MG63 (cell line): ENCODE data around the gene TNRC18. TPM values are rescaled to one million over a fixed set of nuclear protein-coding genes. Genes with fewer than 3 reads are reported as not detected.
"Not testable (repeated sequence)": the region's sequence is repeated elsewhere in the genome, so short reads cannot be mapped to it uniquely, and the experiment has no call there.

ENCODE experiments used
- DNase-seq: peaks from one replicate; pipeline ENCODE4 v3.0.0-alpha.2; 2020
- H3K27me3 ChIP-seq: fragments of 250-450 bp; sonication (Bioruptor Pico); 2 replicates; pipeline ENCODE4 v1.5.1; 2020; ENCODE audit warnings: mild to moderate bottlenecking, moderate library complexity
- H3K36me3 ChIP-seq: fragments of 250-450 bp; sonication (Bioruptor Pico); 2 replicates; pipeline ENCODE4 v1.5.1; 2020; ENCODE audit warnings: mild to moderate bottlenecking, moderate library complexity
- H3K4me3 ChIP-seq: fragments of 250-450 bp; sonication (Bioruptor Pico); 2 replicates; pipeline ENCODE4 v1.5.1; 2020; ENCODE audit warnings: mild to moderate bottlenecking, moderate library complexity
- H3K9me3 ChIP-seq: fragments of 250-450 bp; sonication (Bioruptor Pico); 2 replicates; pipeline ENCODE4 v1.5.1; 2020; ENCODE audit warnings: mild to moderate bottlenecking, moderate library complexity
- total RNA-seq: library from RNA; depleted of rRNA; stranded (reverse); fragments of >200 nt; shearing (Covaris generic); gene quantifications from 2 replicates; pipeline ENCODE4 v1.2.3, GENCODE V29; 2014; ENCODE audit warnings: low replicate concordance; rRNA removed

The TNRC18 gene
- total RNA-seq, 1 experiment from 2014 or later = 25.0 TPM

DNA sequence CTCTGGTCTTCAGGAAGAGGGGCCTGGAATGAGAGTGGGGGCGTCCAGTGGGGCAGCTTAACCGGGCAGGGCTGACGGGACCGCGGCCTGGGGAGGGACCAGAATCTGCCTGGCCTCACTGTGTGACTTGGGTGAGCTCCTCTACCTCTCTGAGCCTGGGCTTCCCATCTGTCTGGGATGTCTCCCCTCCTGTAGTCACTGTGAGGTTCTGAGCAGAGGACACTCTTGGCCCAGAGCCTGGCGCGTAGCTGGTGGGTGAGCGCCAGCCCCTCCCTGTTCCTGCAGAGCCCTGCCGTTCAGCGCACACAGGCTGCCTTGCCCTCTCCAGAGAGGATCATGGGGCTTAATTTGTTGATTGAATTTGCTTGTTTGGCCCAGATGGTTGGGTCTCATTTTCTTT, 148.1 kb downstream of the TNRC18 start:
- not testable (repeated sequence) for H3K27me3 ChIP-seq, H3K36me3 ChIP-seq, DNase-seq, H3K9me3 ChIP-seq, H3K4me3 ChIP-seq

DNA sequence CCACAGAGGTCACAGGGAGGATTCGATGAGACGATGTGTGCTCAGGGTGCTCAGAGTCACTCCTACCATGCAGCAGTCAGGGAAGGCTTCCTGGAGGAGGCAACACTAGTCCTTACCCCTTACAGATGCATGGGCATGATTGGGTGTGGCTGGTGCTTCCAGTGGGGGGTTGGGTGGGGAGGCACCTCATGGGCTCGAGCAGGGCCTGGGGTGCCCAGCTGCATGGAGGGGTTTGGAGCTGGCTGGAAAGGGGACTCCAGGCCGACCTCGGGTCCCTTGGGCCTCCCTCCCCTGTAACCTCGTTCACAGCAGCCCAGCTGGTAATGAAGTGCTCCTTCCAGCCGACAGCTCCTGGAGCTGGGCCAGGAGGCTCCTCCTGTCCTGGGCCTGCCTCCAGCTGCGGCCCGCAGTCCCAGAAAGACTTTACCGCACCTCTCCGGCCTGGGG, 148.6 kb downstream of the TNRC18 start:
- H3K9me3 ChIP-seq, H3K36me3 ChIP-seq, H3K27me3 ChIP-seq, DNase-seq, H3K4me3 ChIP-seq: not testable (repeated sequence)

DNA sequence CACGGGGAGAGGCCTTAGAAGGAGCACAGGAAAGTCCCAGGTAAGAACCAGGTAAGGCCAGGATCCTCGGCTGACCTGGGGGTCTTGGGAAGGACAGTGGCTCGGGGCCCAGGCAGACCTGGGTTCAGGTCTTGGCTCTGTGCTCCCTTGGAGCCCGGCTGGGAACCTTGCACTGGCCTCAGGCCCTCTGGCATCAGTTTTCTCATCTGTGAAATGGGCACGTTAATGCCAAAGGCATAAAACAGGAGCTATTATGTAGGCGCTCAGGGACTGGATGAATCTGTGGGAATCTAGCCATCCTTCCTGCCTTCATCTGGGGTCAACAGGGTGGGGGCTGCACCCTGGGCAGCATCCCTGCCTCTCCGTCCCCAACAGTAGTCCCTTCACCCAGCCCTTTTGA, 149.2 kb downstream of the TNRC18 start:
- no peak for DNase-seq
- no peaks in the 10 kb centered on the region for H3K36me3 ChIP-seq
- no peaks in the 10 kb centered on the region for H3K9me3 ChIP-seq
- no peak overlapping the region for H3K4me3 ChIP-seq
- no peaks in the 10 kb centered on the region for H3K27me3 ChIP-seq

DNA sequence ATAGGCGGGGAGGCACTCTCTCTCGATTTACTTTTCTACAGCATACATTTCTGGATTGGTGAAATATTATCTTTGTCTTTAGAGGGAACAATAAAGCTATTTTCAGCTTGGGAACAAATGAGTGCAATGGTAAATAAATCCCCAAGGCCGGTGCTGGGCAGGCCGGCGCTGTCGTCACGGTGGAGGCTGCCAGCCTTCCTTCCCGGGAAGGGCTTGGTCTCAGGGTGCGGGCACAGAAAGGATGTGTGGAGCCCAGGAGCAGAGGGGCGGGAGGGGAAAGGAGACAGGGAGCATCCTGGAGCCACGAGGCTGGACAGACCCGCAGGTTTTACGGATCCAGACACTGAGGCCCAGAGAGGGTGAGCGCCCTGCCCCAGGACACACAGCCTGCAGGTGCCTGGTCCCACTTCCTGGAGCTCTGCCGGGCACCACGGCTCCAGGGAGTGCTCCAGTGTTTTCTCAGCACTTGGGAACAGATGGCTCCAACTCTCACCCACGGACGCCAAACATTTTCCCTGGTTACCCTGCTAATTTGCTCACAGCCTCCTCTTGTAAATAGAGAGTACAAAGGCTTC, 149.7 kb downstream of the TNRC18 start:
- H3K27me3 ChIP-seq, H3K36me3 ChIP-seq, H3K4me3 ChIP-seq, DNase-seq, H3K9me3 ChIP-seq: not testable (repeated sequence)

DNA sequence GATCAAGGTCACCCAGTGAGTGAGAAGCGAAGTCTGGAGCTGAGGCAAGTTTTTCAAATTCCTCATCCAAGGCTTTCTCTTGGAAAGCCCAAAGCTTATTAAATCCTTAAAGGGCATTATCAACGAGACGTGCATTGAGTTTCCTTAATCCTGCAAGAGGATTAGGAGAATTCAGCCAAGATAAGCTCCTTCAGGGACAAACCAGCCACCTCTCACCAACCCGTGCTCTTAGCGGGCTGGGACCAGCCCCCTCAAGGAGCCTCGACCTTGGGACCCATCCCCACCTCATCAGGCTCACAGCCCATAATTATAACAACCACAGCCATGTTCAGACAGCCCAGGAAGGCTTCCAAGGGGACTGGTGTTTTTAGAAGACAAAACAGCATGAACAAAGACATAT, 152.8 kb downstream of the TNRC18 start:
- no peaks in the 10 kb centered on the region for H3K27me3 ChIP-seq
- H3K9me3 ChIP-seq = no peaks in the 10 kb centered on the region
- DNase-seq = no peak
- H3K36me3 ChIP-seq = no peaks in the 10 kb centered on the region
- no peak overlapping the region for H3K4me3 ChIP-seq

DNA sequence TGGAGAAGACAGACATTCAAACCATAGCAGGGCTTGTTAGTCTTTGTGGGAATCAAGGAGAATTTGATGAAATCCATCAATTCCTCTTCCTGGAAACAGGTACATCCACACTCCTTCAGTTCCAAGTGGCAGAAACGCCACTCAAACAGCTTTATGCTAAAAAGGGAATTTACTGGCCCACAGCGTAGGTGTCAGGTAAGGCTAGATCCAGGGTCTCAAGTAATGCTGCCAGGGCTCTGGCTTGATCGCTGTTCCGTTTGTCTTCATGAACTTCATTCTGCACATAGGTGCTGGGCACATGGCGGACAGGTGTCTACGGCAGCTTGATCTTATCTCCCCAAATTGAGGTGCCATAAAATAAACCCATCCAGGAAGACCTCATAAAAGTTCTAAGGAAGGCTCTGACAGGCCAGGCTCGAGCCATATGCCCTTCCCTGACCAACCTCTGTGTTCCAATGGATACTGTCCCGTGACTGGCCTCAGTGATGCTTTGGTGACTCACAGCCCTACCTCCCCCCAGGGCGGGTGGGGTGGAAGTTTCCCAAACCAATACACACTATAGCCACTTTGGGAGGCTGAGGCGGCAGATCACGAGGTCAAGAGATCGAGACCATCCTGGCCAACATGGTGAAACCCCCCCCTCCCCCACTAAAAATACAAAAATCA, 153.5 kb downstream of the TNRC18 start:
- H3K9me3 ChIP-seq, H3K36me3 ChIP-seq, H3K27me3 ChIP-seq, H3K4me3 ChIP-seq: not testable (repeated sequence)
- DNase-seq = peak; percentile 13

DNA sequence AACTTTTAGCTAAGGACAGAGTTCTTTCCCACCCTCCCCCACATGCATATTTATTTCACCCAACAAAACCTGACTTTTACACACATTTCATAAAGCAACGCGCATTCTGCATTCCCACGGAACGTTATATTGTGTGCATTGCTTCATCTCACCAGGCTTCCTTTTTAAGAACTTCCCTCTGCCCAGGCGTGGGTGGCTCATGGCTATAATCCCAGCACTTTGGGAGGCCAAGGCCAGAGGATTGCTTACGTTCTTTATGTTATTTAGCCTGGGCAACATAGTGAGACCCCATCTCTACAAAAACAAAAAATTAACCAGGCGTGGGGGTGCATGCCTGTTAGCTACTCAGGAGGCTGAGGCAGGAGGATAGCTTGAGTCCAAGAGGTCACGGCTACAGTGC, 155.8 kb downstream of the TNRC18 start:
- not testable (repeated sequence) for DNase-seq, H3K27me3 ChIP-seq, H3K9me3 ChIP-seq, H3K4me3 ChIP-seq, H3K36me3 ChIP-seq

DNA sequence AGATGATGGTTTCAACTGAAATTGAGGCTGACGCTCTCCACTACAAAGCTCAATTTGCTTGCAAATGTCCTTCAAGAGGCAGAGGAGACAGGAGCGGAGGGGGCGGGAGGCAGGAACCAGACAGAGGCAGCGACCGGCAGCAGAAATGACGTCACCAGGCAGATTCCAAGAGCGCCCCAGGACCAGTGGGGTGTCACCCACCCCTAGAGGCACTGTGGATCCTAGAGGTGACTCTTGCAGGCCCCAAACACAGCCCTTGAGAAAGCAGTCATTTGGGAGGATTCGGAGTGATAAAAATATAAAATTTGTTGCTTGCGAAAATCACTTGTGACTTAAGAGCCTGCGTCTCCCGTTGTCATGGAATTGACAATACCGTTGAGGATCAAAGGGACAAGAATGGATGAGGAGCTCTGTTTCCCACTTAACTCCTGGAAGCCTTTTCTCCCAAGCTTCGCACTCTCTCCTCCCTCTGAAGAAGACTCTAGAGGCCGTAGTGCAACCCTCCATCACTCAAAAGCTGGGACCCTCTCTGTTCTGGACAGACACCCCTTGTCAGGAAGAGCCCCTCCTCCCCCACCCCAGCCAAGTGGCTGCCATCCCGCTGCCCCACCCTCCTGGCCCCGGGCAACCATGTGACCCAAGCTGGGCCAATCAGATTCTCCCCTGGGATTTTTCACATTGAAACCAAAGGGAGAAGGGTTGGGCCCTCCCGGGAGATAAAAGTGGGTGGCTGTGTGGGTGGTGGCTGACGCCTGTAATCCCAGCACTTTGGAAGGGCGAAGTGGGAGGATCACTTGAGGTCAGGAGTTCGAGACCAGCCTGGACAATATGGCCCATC, 157.2 kb downstream of the TNRC18 start:
- H3K36me3 ChIP-seq = no peaks in the 10 kb centered on the region

DNA sequence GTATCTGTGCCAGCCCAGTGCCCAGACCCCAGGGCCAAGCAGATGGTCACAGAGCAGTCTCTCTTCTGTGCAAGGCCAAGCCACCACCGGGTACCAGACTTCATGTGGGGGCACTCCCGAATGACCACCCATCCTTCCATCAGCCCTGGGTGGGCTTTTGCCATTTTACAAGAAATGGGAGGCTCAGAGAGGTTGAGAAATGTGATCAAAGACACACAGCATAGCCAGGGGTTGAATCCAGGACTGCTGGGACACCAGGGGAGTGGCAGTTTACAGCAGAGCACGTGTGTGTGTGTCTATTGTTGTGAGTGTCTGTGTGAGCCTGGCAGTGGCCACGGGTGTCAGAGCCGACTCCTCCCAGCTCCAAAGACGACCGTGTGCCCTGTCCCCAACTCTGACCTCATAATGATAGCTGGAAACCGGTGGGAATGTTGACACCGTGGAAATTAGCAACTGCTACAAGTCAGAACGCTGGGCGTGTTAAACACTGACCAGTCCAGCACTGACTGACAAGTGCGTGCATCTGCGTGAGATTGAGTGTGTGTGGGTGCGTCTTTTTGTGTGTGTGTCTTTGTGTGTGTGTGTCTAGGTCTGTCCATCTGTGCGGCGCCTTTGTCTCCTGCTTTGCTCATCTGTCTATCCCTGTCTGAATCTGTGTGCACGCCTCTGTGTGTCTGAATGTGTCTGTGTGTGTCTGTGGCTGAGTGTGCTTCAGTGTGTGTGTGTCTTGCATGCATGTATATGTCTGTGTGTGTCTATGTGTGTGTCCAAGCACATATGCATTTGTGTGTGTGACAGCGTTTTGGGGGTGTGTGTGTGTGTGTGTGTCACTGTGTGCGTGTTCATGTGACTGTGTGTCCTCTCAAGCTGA, 158.1 kb downstream of the TNRC18 start:
- no peaks in the 10 kb centered on the region for H3K36me3 ChIP-seq
- no peaks in the 10 kb centered on the region for H3K9me3 ChIP-seq
- H3K27me3 ChIP-seq = no peaks in the 10 kb centered on the region
- no peak for DNase-seq
- H3K4me3 ChIP-seq = no peak overlapping the region

More for the DNA sequence above, 157.2 kb downstream of the TNRC18 start:
- no peak overlapping the region for H3K4me3 ChIP-seq
- no peaks in the 10 kb centered on the region for H3K9me3 ChIP-seq
- no peaks in the 10 kb centered on the region for H3K27me3 ChIP-seq
- DNase-seq = no peak

DNA sequence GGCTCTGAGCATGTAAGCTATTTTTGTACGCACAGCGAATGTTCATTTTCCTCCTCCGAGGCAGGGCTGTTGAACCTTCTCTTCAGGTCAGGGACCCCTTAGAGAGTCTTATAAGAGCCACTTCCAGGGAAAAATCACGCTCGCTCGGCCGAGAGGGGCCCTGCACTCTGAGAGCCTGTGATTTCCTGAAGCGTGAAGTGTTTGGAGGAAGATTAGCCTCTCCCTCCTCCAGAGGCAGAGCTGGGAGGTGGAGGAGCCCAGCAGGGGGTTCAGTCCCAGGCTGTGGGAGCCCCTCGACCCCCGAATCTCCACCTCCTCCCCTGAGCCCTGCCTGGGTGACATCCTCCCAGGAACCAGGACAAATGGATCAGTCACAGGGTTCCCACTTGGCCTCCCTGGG, 160.6 kb downstream of the TNRC18 start:
- DNase-seq, H3K4me3 ChIP-seq, H3K9me3 ChIP-seq, H3K27me3 ChIP-seq, H3K36me3 ChIP-seq: not testable (repeated sequence)

DNA sequence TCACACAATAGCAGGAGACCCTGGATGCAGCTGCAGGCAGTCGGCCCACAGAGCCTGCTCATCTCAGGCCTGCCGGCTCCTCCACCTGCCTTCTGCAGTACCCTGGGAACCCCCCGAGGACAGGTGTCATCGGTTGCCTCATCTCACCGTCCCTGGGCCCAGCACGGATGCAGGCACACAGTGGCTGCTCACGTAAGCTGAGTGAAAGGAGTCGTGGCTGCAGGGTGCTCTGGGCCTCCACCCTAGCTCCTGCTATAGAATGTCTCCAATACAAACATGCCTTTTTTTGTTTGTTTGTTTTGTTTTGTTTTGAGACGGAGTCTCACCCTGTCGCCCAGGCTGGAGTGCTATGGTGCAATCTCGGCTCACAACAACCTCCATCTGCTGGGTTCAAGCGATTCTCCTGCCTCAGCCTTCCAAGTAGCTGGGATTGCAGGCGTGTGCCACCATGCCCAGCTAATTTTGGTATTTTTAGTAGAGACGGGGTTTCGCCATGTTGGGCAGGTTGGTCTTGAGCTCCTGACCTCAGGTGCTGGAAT, 163.0 kb downstream of the TNRC18 start:
- H3K27me3 ChIP-seq, H3K9me3 ChIP-seq, H3K4me3 ChIP-seq: not testable (repeated sequence)

More for the DNA sequence above, 163.0 kb downstream of the TNRC18 start:
- not testable (repeated sequence) for DNase-seq, H3K36me3 ChIP-seq

Other genes with a start within 250 kb of the TNRC18 start
- gene WIPI2, start 233.6 kb downstream of the TNRC18 start, total RNA-seq = 50.1 and 61.5 TPM in 2 replicates
- 2.7 and 4.4 TPM in 2 replicates for gene SLC29A4, start 140.9 kb downstream of the TNRC18 start, total RNA-seq
- 0.79 and 2.7 TPM in 2 replicates for gene FBXL18, start 90.0 kb upstream of the TNRC18 start, total RNA-seq
- 1,106 and 1,129 TPM in 2 replicates for gene ACTB, start 106.8 kb upstream of the TNRC18 start, total RNA-seq
- 88.9 and 159 TPM in 2 replicates for gene FSCN1, start 169.0 kb upstream of the TNRC18 start, total RNA-seq